Skin epidermis (tissue), 12 donors: ENCODE measurements around the gene SPSB1.

Experiments
- H3K27ac ChIP-seq, 21 experiments: fragments of 200-600 bp; sonication (generic) in 11 of 21; one replicate each; pipeline ENCODE4 v1.5.0; 2020; ENCODE audit warnings: mild to moderate bottlenecking in 3 of 21, inconsistent platforms in 2 of 21, moderate library complexity in 2 of 21
- H3K4me3 ChIP-seq, 7 experiments: fragments of 200-600 bp; sonication (generic) in 2 of 7; one replicate each; pipeline ENCODE4 v1.5.0; 2020; ENCODE audit warnings: inconsistent platforms in 2 of 7, mild to moderate bottlenecking in 2 of 7, moderate library complexity in 1 of 7

The SPSB1 gene

DNA sequence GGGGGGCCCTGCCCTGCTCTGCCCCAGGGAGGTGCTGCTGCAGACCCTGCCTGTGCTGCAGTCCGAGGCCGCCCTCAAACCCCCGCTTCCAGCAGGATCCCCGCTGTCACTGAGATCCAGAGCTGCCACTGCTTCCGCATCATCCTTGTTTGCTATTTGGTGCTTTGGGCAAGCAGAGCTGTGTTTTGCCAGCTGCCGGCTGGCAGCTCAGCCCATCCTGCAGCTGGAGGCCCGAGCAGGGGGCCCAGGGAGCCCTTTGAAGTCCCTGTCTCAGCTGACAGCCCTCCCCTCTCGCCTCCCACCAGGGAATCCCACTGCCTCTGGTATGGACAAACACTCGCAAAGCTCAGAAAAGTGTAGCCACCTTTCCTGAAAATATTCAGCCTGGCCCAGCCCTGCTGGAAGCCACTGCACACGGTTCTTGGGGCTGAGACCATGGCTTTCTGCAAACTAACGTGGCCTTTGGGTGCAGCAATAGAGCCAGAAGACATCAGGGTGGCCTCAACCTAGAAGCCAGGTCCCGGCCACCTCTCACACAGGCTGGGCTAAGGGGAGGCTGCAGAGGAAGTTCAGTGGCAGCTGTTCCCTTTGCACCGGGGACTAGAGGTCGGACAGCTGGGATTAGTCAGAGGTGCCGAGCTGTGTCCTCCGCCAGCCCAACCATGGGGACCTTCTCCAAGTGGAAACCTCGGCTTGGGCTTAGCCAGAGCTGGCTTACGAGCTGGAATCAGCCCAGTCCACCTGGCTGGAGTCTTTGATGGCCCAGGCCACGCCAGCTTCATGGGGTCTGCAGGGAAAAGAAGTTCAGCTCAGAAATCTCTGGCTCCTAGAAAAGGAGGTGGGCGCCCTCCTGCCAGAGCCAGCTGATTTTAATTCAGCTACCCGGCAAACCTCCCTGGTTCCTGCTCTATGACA is 107.1 kb downstream of the SPSB1 start:
- Histone ChIP-seq H3K4me3 (no peak overlapping the region), H3K27ac (peak overlapping the region in 4 of 21 experiments; percentile 5 to 61 (median 22))

DNA sequence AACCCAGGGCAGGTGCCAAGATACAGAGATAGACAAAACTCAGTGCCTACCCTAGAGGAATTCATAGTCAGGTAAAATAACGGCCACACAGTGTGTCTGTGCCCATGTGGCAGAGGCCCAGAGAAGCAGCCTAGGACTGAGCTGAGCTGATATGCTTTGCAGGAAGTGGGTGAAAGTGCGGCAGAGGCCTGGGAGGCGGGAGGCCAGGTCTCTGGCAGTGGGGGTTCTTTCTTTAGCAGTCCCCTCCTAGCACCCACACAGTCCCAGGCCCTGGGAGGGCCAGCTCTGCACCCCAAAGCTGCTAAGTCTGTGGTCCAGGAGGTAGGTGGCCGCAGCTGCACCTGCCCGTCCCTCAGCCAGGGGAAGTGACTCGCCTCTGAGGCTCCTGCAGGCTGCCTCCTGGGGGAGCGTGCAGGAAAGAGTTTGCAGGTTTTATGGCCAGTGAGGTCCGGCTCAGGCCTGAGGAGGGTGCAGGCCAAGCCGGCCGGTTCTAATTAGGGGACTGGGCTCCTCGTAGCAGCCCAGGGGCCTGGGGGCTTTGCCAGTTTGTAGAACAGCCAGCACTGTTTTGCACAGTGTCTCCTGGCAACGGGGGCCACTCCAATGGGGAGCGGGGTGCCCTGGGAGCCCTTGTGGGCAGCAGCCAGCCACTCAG is 107.9 kb downstream of the SPSB1 start:
- H3K4me3 ChIP-seq = no peak overlapping the region
- peak overlapping the region in 3 of 21 experiments; percentile 5 to 61 (median 12) for H3K27ac ChIP-seq

DNA sequence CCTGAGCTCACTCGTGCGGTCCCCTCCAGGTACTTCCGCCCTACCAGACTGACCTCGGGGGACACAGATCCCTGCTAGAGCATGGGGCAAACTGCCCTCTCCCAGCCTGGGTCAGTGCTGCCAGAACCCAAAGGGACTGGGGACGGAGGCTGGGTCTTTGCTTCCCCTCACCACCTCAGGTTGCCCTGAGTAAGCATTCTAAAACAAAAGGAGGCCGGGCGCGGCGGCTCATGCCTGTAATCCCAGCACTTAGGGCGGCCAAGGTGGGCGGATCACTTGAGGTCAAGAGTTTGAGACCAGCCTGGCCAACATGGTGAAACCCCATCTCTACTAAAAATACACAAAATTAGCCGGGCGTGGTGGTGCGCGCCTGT is 108.4 kb downstream of the SPSB1 start:
- H3K4me3 ChIP-seq = no peak overlapping the region
- H3K27ac ChIP-seq = no peak overlapping the region

DNA sequence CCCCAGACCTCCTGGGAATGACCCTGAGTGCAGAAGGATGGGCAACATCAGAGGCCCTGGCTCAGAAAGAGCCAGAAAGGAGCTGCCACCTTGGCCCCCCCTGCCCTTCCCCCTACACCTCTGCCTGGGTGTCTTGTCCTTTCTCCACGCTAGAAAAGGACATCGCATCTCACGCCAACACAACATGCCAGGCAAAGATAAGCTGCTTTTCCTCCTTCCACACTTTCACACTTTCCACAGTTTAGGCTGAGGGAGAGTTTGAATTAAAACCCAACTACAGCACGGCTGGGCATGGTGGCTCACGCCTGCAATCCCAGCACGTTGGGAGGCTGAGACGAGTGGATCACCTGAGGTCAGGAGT is 109.5 kb downstream of the SPSB1 start:
- H3K27ac ChIP-seq = no peak overlapping the region
- H3K4me3 ChIP-seq = no peak overlapping the region

GRCh38 chr1:9402717-9403225 is 110.1 kb downstream of the SPSB1 start:
- Histone ChIP-seq H3K27ac (no peak overlapping the region), H3K4me3 (no peak overlapping the region)

DNA sequence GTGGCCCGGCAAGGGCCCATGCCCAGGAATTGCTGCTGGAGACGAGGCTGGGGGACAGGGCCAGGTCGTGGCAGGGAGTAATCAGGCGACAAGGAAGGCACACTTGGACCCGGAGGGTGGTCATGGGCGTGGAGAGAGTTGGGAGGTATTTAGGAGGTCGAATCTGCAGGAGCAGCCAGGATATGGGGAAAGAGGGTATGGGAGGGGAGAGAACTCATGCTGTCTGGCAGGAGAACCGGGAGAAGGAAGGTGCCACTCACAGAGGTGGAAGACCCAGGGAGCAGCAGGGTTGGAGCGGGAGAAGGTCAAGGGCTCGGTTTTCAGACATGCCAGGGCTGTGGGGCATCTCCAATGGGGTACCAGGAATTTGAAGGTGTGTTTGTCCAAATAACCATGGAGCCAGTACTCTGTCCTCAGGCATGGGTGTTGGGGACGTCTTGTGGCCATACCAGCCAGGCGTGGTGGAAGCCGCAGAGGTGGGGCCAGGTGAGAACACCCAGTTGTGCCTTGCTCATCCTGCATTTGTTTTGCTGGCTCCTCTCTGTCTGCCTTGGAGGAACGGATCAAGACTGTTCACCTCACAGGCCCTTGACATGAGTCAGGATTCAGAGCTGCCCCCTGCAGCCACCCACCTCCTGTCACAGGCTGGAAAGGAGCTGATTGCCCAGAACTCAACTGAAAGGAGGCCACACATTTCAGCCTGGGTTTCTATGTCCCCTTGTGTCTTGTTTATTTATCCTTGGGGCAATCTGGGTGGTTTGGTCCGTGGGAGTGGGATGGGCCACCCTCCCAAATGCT is 111.6 kb downstream of the SPSB1 start:
- peak overlapping the region in 1 of 21 experiments; percentile 50 for H3K27ac ChIP-seq
- no peak overlapping the region for H3K4me3 ChIP-seq

DNA sequence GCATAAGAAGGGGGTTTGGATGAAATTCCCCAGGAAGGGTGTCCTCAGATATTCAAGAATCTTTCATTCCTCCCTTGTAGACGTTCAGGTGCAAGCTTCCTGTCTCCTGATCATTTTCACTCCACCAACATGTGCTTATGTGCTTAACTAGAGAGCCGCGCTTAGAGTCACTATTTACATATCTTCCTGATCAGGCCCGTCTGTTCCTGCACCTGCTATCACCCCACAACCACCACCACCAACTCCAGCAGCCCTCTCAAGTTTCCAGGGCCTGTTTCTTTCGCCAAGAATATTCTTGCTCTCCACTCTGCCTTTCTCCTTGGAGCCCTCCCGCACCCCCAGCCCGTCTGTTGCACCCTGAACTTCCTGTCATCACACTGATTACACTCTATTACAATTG is 113.4 kb downstream of the SPSB1 start:
- no peak overlapping the region for H3K4me3 ChIP-seq
- no peak overlapping the region for H3K27ac ChIP-seq

DNA sequence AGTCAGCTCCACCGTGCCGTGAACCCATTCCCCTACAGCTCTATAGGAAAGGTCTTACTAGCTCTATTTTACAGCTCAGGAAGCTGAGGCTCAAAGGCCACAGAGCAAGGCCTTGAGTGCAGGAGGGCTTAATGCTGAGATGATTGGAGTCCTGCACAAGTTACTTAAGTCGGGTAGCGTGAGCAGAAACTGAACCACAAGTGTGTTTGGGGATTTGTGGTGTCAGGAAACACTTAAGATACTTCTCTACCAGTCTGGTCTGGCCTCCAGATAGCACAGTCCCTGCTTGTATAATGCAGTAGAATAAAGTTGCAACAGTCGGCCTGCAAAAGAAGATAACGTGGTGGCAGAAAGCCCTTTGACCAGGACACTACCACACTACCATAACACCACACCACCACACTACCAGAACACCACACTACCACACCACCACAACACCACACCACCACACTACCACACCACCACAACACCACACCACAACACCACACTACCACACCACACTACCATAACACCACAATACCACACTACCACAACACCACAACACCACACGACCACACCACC is 118.1 kb downstream of the SPSB1 start:
- Histone ChIP-seq H3K4me3 (no peak overlapping the region), H3K27ac (no peak overlapping the region)

DNA sequence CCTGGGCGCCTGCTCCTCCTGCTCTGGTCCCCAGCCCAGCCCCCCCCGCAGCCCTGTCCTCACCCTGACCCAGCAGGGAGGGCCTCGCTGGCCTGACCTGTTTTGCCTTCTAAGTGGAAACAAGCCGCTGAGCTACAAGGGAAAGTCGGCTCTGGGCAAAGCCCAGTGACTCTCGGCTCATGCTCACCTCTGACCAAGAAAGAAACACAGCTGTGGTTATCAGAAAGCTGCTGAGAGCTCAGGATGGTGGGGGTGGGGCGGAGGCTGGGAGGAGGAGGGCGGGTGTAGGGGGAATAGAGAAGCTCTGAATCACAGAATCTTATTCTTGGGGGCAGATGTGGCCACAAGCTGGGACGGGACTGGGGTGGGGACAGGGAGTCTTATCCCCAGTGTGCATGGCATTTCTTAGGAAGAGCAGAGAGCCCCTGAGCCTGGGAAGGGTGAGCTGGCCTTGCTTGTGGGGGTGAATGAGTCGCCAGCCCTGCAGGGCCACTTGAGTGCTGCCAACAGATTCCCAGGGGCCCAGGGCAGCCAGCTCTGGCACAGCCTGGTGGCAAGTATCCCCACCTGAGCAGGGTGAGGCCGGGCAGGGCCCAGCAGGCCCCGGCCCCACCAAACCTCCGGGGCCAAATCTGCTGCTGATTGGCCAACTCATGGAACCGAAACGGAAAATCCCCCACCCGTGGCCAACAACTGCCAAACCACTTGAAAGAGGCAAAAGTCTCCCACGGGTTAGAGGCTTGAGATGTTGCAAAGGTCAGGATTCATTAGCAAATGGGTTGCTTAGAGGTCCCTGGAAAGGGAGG is 120.6 kb downstream of the SPSB1 start:
- Histone ChIP-seq H3K27ac (peak overlapping the region in 20 of 21 experiments; percentile 62 to 95 (median 78)), H3K4me3 (peak overlapping the region in 1 of 7 experiments; percentile 4)

DNA sequence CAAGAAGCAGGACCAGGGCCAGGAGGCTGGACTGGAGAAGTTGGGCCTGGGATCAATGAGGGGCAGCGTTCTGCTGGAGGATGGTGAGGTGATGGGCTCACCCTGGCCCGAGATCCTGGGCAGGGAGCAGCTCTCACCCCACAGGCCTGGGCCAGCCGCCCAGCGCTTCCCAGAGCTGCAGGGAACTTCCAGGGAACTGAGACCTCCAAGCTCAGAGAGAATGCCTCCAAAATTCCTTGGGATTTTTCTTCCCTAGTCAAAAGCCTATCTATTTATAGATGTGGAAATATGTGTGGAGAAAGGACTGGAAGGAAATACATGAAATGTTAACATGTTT is 121.2 kb downstream of the SPSB1 start:
- no peak overlapping the region for H3K4me3 ChIP-seq

DNA sequence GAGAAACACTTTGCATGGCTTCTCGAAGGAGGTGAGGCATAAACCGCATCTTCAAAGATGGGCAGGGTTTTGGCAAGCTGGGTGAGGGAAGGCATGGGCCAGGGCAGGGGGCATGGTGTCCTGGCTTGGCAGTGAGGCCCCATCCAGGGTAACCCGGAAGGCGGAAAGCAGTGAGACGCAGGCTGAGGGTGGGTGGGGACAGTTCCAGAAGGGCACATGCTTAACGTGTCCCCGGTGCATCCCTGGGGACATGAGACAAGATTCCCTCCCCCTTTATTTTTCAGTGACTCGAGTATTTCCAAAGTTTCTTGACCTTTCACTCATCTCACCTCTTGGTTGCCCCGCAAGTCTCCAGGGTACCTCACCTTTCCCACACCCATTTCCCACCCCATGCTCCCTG is 123.8 kb downstream of the SPSB1 start:
- H3K4me3 ChIP-seq = peak overlapping the region in 1 of 7 experiments; percentile 19
- peak overlapping the region in 8 of 21 experiments; percentile 26 to 70 (median 54) for H3K27ac ChIP-seq

More for the DNA sequence above, 121.2 kb downstream of the SPSB1 start:
- peak overlapping the region in 19 of 21 experiments; percentile 62 to 95 (median 78) for H3K27ac ChIP-seq

DNA sequence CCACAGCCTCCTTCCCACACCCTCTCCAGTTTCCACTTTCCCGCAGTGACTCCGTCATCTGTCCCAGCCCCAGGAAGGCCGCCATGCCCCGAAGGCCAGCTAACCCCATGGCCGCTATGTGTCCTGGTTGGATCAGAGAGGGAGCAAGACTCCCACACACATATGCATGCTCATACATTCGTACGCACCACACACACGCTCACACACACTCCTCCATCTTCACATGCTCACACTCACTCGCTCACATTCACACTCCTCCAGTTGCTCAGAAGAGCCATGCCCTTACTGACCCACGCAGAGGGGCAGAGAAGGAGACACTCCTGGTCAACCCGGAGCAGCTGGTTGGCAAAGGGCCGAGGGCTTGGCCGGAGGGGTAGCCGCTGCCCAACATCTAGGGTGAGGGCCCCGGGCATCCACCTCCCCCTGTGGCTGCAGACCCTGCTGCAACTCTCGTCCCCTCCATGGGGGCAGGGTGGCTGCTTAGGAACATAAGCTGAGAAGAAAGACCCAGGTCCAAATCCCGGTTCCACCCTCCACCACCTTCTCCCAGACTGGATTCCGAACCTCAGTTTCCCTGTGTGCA is 124.3 kb downstream of the SPSB1 start:
- H3K4me3 ChIP-seq = peak overlapping the region in 2 of 7 experiments; percentile 4 to 19
- H3K27ac ChIP-seq = peak overlapping the region in 9 of 21 experiments; percentile 19 to 70 (median 49)

DNA sequence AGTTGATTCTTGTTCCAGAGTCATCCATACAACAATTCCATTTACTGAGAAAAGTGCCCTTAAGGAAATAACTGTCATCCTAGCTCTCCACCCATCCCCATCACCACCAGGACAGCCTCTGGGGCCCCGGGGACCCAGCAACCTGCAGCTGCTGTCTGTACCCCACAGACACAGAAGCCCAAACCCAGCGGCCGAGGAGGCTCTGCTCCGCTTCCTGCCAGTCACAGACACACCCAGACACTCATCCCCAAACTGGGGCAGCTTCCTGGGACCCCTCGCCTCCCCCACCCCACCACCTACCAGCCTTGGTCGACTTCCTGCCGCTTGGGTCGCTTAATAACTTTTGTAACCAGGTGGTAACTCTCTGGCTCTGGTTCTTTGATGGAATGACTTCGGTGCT is 125.0 kb downstream of the SPSB1 start:
- Histone ChIP-seq H3K27ac (peak overlapping the region in 7 of 21 experiments; percentile 19 to 70 (median 49)), H3K4me3 (peak overlapping the region in 1 of 7 experiments; percentile 19)

DNA sequence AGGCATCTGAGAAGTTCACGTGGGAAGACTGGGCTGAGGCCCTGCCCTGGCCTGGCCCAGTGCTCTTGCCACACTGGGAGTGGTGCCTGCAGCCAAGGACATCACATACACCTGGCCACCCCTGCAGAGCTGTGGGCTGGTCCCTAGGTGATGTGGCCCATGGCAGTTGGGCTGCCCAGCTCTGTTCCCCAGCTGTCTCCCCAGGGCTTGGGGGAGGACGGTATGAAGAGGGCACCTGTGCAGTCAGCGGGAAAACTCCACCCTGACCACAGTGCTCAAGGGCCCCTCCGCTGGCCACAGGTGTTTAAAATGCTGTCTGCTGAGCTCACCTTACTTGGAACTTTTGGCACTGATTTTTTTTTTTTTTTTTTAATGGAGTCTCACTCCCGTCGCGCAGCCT is 126.2 kb downstream of the SPSB1 start:
- Histone ChIP-seq H3K27ac (no peak overlapping the region), H3K4me3 (no peak overlapping the region)
